Measurements from ENCODE around the gene SLC1A7. TPM values are rescaled to one million over a fixed set of nuclear protein-coding genes. Genes with fewer than 3 reads are reported as not detected.

The SLC1A7 gene
- polyA plus RNA-seq, 1 donor (not counting 4 experiments of a cell fraction or from before 2014, with no cell fraction given): not detected

- no peaks in the 10 kb centered on the region for H3K36me3 ChIP-seq (ENCODE audit: control insufficient read depth in 2 of 2, extremely low read depth in 1 of 2, insufficient read depth in 2 of 2, low read length in 2 of 2)
- dilution Hi-C loops (cut with MboI; ENCODE audit: extremely low pct_ligation_motif_present, low sequenced_read_pairs): no loop called here
- no peaks in the 10 kb centered on the region for H3K9me1 ChIP-seq (ENCODE audit: control insufficient read depth, extremely low read depth, insufficient read depth, low read length)
- H3K27me3 ChIP-seq (ENCODE audit: control insufficient read depth, extremely low read depth, insufficient read depth, low read length): peaks cover 5% of the 10 kb centered on the region
- H3K9me3 ChIP-seq (ENCODE audit: control insufficient read depth, low read depth, low read length): peaks cover 33% of the 10 kb centered on the region
- no peak overlapping the region for H3K4me2 ChIP-seq (ENCODE audit: control insufficient read depth, extremely low read depth, insufficient read depth, low read depth, low read length)
- TF ChIP-seq EZH2 (IDR thresholded peaks at IDR 0.05; ENCODE audit: low read length): no peak
- no peak for TF ChIP-seq CTCF (optimal IDR thresholded peaks at IDR 0.05 in 1 of 3, IDR thresholded peaks at IDR 0.05 in 1 of 3, conservative IDR thresholded peaks at IDR 0.05 in 1 of 3; ENCODE audit: extremely low read depth in 1 of 3, insufficient read depth in 2 of 3, low read length in 3 of 3)
- FAIRE-seq: no peak
- no peak overlapping the region for H3K4me3 ChIP-seq (ENCODE audit: control insufficient read depth in 2 of 3, extremely low read depth in 1 of 3, insufficient read depth in 2 of 3, low read depth in 1 of 3, low read length in 3 of 3)
- no peaks in the 10 kb centered on the region for H4K20me1 ChIP-seq (ENCODE audit: control insufficient read depth, extremely low read depth, insufficient read depth, low read length)
- DNase-seq (ENCODE audit: low read depth, low spot score): no peak
- H3K27ac ChIP-seq (ENCODE audit: control insufficient read depth, insufficient read depth, low read length): no peak overlapping the region
- H3K79me2 ChIP-seq (ENCODE audit: control insufficient read depth, insufficient read depth, low read length): no peaks in the 10 kb centered on the region
- H3K4me1 ChIP-seq (ENCODE audit: control insufficient read depth, extremely low read depth, insufficient read depth, low read length): no peaks in the 10 kb centered on the region
- H3K9ac ChIP-seq (ENCODE audit: control insufficient read depth, extremely low read depth, insufficient read depth, low read length): no peak overlapping the region
- H2AFZ ChIP-seq (ENCODE audit: control insufficient read depth, low read length): no peak overlapping the region
Measured at GRCh38 chr1:53093778-53094532, 48.5 kb downstream of the SLC1A7 start.

GRCh38 chr1:53093451-53093754 lies 49.0 kb downstream of the SLC1A7 start:
- FAIRE-seq: no peak
- no peak for DNase-seq (ENCODE audit: low read depth, low spot score)
- Histone ChIP-seq H3K27me3 (ENCODE audit: control insufficient read depth, extremely low read depth, insufficient read depth, low read length) (peaks cover 5% of the 10 kb centered on the region), H3K4me1 (ENCODE audit: control insufficient read depth, extremely low read depth, insufficient read depth, low read length) (no peaks in the 10 kb centered on the region), H3K9ac (ENCODE audit: control insufficient read depth, extremely low read depth, insufficient read depth, low read length) (no peak overlapping the region), H3K9me3 (ENCODE audit: control insufficient read depth, low read depth, low read length) (peaks cover 28% of the 10 kb centered on the region), H3K9me1 (ENCODE audit: control insufficient read depth, extremely low read depth, insufficient read depth, low read length) (no peaks in the 10 kb centered on the region), H3K4me3 (ENCODE audit: control insufficient read depth in 2 of 3, extremely low read depth in 1 of 3, insufficient read depth in 2 of 3, low read depth in 1 of 3, low read length in 3 of 3) (no peak overlapping the region), H3K4me2 (ENCODE audit: control insufficient read depth, extremely low read depth, insufficient read depth, low read depth, low read length) (no peak overlapping the region), H4K20me1 (ENCODE audit: control insufficient read depth, extremely low read depth, insufficient read depth, low read length) (no peaks in the 10 kb centered on the region), H3K36me3 (ENCODE audit: control insufficient read depth in 2 of 2, extremely low read depth in 1 of 2, insufficient read depth in 2 of 2, low read length in 2 of 2) (no peaks in the 10 kb centered on the region), H3K79me2 (ENCODE audit: control insufficient read depth, insufficient read depth, low read length) (no peaks in the 10 kb centered on the region), H2AFZ (ENCODE audit: control insufficient read depth, low read length) (no peak overlapping the region), H3K27ac (ENCODE audit: control insufficient read depth, insufficient read depth, low read length) (no peak overlapping the region)
- TF ChIP-seq CTCF (optimal IDR thresholded peaks at IDR 0.05 in 1 of 3, IDR thresholded peaks at IDR 0.05 in 1 of 3, conservative IDR thresholded peaks at IDR 0.05 in 1 of 3; ENCODE audit: extremely low read depth in 1 of 3, insufficient read depth in 2 of 3, low read length in 3 of 3) (no peak), EZH2 (IDR thresholded peaks at IDR 0.05; ENCODE audit: low read length) (no peak)
- dilution Hi-C loops (cut with MboI; ENCODE audit: extremely low pct_ligation_motif_present, low sequenced_read_pairs): no loop called here

Data from keratinocyte (primary cell).